GM18499 (cell line): ENCODE data around the gene SYNDIG1.
"Not testable (repeated sequence)": the region's sequence is repeated elsewhere in the genome, so short reads cannot be mapped to it uniquely, and the experiment has no call there.

ENCODE experiments used
- ATAC-seq: cut with Tn5 transposase; IDR thresholded peaks from one replicate; pipeline ENCODE4 v1.9.1; 2021; ENCODE audit warnings: moderate number of reproducible peaks; ENCODE audit not compliant: insufficient read depth, unreplicated experiment

SYNDIG1 gene

DNA sequence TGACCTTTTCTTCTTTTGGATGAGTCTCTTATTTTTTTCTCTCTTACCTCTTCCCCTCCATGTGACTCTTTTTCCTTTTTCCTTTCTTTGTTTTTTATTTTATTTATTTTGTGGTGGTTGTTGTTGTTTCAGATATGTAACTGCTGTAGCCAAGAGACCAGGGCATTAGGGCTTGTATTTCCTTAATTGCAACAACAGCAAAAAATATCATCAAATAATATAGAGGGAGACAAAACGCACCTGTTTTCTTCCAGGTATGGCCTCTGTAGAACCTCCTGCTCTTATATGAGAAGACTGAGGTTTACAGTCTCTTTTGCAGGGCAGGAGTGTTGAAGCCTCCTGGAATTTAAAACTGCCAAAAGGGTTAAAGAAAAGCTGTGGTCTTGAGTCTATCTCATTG lies 149.3 kb downstream of the SYNDIG1 start:
- no peak for ATAC-seq

DNA sequence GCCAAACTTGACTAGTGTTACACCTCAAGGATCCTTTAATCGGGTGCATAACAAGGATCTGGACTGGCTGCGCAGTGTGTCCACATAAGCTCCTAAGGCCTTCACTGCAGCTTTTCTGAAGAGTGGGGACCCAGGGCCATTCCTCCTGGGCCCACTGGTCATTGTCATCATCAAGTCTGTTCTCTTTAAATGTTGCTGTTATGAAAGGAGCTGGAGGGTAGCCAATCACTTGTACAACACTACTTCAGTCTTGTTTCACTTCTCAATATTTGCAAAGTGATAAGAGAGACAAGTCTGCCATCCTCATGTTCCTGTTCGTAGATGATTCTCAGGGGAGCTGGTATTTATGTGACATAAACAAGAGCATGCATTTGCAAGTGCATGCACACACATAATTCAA lies 149.8 kb downstream of the SYNDIG1 start:
- no peak for ATAC-seq

DNA sequence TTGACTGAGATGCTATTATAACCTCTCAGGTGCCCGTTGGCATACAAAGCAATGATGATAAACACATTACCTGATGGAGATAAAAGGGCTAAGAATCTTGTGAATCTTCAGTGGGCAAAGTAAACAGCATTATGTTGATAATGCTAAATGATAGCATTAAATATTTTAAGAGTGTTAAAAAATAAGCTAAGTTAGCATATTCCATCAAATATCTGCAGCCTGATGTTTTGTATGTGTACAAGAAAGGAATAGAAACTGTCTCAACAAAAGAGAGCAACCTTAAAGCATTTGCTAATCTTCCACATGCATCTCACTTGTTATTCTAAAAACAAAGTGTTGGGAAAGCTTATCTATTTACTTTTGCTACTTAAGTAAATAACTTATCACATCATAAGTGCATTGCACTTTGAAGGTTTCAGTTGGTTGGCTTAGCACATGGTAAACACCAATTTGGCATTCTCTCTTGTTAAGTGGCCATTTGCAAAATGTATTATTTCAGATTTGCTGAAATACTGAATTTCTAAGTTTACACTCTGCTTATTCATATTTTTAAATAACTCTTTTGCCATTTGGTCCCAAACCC lies 151.6 kb downstream of the SYNDIG1 start:
- no peak for ATAC-seq

DNA sequence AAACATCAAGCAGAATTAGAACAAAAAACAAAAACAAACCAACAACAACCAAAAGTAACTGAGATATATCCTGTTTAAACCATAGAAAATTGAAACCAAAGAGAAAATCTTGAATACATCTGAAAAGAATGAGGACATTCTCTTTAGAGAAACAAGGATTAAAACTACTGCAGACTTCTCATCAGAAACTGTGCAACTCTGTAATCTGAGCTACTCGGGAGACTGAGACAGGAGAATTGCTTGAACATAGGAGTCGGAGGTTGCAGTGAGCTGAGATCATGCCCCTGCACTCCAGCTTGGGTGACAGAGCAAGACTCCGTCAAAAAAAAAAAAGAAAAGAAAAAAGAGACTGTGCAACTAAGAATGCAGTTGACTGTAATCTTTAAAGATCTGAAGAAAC lies 153.4 kb downstream of the SYNDIG1 start:
- ATAC-seq: no peak

DNA sequence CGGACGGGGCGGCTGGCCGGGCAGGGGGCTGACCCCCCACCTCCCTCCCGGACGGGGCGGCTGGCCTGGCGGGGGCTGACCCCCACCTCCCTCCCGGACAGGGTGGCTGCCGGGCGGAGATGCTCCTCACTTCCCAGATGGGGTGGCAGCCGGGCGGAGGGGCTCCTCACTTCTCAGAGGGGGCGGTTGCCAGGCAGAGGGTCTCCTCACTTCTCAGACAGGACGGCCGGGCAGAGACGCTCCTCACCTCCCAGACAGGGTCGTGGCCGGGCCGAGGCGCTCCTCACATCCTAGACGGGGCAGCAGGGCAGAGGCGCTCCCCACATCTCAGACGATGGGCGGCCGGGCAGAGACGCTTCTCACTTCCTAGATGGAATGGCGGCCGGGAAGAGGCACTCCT lies 156.7 kb downstream of the SYNDIG1 start:
- not testable (repeated sequence) for ATAC-seq

DNA sequence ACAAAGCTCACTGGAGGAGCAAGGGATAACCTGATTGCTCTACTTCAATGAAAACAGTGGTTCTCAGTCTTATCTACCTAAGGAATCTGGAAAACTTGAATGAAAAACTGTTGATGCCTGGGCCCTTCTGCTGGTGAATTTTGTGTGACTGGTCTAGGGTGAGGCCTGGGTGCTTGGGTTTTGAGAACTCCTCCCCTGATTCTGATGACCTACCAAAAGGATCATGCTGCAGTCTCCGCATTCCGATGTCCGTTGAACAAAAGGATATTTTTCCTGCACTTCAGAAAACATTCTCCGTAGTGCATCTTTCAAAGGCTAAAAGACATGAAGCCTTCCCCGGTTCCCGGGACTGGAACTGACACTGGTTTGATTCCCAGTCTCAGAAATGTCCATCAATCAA lies 157.9 kb downstream of the SYNDIG1 start:
- no peak for ATAC-seq

DNA sequence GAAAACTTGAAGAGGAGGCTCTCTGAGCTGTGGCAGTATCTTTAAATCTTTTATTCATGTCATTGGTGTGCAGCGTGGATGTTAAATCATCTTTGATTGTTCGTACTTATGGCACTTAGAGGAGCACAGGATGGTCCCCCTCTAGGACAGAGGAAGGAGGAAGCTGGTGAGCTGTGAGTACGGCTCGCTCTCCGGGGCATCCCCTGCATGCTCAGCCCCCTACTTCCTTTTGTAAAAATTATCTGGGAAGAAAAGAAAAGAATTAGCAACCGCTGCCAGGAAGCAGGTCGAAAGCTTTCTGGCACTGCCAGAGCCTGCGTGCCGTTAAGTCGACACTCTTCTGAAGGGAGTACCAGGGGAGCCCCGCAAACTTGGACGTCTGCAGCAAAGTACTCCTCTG lies 158.5 kb downstream of the SYNDIG1 start:
- no peak for ATAC-seq

DNA sequence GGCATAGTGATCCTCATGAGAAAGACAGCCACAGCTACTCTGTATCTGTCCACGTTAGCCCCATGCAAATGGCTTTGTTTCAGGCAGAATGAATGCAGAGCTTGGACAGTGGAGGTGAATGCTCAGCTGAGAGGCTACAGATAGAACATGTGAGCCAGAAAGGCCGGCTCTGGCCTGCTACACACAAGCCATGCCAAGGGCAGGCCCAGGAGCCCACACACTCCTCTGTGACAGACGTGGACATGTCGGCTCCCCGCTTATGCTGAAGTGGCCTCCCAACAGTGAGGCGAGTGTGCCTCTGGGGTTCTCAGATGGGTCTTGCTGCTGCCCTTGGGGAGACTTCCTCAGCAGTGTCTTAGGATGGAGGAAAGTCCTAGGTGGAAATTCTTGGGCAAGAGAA lies 159.6 kb downstream of the SYNDIG1 start:
- no peak for ATAC-seq

DNA sequence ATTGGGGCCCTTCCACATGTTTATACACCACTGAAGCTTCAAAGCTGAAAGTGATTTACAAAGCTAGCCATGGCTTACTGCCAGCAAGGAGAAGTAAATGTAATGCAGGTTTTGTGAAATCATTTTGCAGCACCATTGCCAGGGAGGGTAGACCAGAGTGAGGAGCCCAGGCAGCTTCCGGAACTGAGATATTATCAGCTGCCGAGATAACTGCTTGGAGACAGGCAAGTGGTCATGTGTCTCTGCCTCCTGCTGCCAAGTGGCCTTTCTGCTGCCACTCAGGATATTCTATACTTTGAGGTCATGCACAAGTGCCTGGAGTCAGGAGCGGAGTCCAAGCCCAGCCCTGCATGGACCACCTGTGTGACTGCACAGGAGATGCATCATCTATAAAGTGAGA lies 160.2 kb downstream of the SYNDIG1 start:
- ATAC-seq: no peak

DNA sequence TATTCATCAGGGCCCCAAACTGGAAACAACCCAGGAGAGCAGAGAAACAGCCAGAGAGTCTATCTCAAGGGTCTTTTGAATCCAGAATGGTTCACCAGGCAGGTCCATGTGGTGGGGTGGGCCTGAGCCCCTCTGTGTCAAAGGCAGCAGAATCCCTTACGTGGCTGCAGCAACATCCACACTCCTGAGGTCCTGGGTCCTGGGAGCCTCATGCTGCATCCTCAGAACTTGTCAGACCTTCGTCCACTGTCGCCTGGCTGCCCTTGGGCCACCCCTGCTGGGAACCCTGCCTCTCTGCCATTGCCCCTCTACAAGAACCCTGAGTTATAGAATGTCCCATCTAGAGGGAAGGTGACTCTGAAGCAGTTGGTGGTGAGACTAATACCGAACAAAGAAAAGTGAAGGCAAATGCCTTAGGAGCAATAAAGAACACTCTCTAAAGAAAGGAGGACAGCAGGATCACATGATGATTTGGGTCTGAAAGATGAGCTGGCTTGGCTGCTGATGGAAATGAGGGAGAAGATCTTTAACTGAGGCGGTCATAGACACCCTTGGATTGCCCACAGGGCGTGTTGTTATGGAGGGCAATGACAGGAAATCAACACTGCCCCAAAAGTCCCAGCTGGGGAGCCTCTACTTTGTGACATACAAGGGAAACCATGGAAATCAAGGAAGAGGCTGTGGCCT lies 161.2 kb downstream of the SYNDIG1 start:
- no peak for ATAC-seq

DNA sequence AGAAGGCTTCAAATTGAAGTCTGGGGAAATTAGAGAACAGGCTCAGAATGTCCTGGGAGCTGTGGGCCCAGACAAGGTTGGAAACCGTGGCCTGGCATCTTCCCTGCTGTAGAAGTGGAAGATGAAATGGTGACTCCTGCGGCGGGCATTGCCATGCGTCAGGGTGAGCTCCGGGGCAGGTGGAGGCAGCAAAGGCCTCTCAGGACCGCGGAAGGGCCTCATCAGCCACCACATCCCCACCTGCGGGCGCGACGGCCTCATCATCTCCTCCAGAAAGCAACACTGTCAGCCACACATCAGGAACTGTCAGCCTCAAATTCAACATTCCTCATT lies 161.7 kb downstream of the SYNDIG1 start:
- ATAC-seq: no peak

DNA sequence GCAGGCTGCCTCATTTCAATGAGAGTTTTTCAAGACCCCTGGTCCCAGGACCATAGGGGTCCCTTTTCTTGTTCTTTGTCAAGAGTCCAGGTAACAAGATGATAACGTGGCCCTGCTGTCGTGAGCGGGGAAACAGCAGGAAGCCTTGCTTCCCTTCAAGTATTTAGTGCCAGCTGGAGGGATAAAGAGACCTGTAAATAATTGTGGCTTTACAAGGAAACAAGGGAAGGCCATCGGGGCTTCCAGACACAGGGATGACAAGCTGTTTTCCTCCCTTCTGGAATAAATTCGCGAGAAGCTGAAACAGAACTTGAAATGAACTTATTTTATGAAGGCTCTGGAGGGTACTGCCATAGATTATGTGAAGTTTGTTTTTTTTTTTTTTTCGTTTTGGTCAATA lies 163.2 kb downstream of the SYNDIG1 start:
- ATAC-seq: no peak

DNA sequence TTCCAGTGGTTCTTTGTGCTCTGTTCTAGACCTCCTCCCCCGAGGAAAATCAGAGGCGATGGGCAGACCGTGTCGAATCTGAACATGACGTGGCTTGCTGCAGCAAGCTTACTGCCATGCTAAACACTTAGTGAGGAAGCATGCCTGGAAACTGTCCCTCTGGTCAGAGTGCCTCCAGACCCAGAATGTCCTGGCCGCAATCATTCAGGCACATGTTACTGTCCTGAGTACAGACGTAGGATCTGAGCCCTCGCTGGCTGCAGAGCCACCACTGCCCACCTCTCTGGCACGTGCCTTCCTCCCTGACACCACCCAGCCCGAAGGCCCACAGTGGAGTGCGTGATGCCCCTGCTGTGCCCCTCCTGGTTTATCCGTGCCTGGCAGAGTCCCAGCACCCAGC lies 163.6 kb downstream of the SYNDIG1 start:
- ATAC-seq: no peak

DNA sequence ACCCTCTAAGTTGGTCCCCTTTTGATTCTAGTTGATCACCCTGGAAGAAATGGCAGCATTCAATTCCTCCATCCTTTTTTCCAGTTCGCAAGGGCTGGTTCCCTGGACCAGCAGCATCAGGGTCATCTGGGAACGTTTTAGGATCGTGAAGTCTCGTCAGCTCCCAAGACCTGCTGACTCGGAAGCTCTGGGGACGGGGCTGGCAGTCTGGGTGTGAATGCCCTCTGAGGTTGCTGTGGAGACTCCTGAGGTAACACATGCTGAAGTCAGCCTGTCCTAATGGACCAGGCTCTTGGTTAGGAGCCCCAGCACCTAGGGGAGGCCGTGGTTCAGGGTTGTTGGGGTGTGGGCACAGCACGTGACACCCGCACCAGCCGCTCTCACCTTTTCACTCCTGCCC lies 164.1 kb downstream of the SYNDIG1 start:
- ATAC-seq: no peak

DNA sequence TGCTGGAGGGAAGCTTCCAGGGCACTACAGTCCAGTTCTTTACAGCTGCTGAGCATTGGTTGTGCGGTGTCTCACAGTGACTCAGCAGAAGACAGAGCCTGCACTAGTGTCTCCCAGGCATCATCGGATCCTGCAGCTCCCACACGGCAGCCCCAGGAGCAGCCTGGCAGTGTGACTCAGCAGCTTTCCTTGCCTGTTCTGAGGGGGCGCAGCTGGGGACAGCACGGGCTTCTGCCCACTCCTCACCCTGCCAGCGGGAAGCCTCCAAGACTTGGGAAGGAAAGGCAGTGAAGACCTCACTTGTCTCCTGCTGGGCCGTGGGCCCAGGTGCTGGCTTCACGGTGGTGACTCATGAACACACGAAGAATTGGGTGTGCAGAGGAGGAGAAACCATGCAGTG lies 165.4 kb downstream of the SYNDIG1 start:
- no peak for ATAC-seq

DNA sequence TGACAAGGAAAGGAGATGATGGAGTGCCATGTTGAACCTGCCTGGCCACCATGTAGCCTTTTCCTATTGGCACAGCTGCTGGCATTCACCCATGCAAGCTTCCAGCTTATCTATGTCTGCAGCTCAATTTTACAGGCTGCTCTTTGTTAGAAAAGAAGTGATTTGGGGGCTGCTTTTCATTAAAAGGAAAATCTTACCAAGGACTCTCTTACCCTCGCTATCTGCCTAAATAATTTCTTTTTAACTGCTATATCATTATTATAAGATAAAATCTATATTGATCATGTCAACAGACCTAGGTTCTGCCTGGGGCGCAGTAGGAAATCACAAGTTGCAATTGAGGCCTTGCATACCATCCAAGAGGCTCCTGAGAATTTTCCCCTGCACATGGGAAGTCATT lies 167.2 kb downstream of the SYNDIG1 start:
- ATAC-seq: no peak

DNA sequence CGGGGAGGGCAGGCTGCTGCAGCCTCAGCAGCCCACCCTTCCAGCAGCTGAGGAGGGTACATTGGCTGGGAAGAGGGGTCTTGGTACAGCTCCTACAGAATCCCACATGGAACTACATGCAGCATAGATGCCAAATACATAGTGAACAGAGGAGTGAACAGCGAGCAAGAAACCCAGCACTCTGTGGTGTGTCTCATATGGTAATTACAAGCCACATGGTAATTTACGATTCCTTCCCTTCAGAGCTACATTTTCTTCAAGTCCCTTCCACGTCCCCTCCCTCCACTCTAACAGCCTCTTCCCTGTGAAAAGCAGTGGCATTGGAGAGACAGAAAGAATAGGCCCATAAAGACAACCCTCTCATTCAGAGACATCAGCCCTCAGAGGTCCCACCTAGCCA lies 167.7 kb downstream of the SYNDIG1 start:
- ATAC-seq: no peak

DNA sequence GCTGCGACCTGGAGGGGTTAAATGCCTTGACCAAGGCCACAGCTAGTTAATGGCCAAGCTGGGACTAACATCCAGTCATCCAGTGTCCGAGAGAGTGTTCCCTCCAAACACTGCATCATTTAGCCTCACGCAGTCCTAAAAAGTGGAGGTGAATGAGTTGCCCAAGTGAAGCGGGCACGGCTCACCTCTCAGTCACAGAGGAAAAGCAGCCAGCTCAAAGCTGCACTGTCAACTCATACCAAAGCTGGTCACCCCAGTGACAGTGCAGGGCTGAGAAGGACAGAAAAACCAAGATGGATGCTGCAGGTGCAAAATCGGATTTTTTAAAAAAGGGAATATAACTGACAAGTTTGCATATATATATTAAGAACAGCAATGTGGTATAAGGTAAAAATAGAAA lies 168.5 kb downstream of the SYNDIG1 start:
- ATAC-seq: no peak

DNA sequence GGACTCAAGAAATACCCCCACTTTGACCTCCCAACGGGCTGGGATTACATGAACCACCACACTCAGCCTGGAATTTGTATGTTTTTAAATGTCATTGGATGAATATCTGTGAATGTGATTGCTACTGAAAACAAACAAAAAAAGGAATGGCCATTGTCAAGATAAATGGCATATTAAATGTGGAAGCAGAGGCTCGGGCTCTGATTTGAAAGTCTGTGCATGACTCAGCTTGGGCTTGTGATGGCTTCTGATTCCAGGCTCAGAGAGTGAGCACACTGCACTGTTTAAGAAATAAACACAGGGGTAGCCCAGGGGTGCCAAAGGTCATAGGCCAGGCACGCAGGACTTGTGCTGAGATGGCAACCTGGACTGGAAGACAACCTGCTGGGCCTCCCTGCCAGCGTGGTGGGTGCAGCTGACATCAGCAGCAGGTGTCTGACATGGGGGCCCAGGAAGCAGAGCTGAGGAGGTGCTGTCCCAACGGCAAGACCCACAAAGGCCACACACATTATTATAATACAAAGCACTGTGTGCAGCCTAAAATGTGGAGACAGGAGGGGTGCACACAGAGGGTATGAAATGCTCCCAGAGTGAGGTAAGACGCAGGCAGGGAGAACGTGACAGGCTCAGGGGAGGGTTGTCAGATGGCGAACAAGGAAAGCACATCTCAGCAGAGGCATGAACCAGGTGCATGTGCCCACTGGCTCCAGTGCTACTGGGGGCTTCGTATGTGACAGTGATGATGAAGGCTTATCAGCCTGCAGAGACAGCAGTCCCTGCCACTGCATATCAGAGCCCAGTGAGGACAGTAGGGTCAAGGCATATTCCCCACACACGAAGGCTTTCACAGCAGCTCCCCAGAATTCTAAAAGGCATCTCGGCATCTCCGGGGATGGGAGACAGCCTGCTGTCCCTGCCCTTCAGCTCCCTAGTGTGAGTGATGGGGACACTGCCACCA lies 169.4 kb downstream of the SYNDIG1 start:
- no peak for ATAC-seq

DNA sequence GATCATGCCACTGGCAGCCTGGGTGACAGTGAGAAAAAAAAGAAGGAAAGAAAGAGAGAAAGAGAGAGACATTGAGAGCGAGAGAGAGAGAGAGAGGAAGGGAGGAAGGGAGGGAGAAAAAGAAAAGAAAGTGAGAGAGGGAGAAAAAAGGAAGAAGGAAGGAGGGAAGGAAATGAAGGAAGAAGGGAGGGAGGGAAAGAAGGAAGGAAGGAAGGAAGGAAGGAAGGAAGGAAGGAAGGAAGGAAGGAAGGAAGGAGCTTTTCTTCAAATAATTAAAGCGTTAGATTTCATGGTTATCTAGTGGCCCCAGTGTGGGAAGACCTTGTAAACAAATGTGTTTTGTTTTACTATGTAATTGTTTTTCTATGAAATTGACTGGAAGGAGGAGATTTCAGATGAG lies 170.8 kb downstream of the SYNDIG1 start:
- ATAC-seq: no peak

DNA sequence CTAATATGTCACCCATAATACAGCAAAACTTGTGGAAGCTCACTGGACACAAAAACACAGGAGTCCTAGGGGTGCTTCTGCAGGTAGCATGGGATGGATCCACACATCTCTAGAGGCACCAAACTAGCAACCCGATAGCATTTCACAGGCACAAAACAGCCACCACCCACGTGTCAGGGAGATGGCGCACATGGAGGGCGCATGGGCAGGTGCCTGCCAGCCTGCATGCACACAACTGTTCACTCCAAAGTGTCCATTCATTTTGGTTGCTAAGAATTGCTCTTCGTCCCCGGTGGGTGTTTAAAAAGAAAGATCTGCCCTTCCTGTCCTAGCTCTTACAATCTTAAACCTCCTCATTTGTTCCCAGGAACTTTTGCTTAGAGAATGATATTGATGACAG lies 171.3 kb downstream of the SYNDIG1 start:
- no peak for ATAC-seq
